Epithelial cell of esophagus (primary cell): ENCODE data around the gene BATF2.
"Not testable (repeated sequence)": the region's sequence is repeated elsewhere in the genome, so short reads cannot be mapped to it uniquely, and the experiment has no call there.

Experiments
- DNase-seq: peaks from one replicate; pipeline ENCODE4 v3.0.0; 2010; ENCODE audit warnings: low read depth
- H3K4me3 ChIP-seq: 2 replicates; pipeline ENCODE4 v1.5.1; 2011; ENCODE audit warnings: mild to moderate bottlenecking, low read length, control low read depth
- CTCF ChIP-seq: IDR thresholded peaks from 2 replicates; pipeline ENCODE4 v1.5.1; 2011; ENCODE audit warnings: low read depth, mild to moderate bottlenecking, low read length, control low read depth, inconsistent platforms; ENCODE audit not compliant: insufficient read depth; ENCODE audit errors: missing control alignments

The BATF2 gene

GRCh38 chr11:64987998-64988854 lies 8.5 kb downstream of the BATF2 start:
- no peak for TF ChIP-seq CTCF
- DNase-seq: no peak
- no peak overlapping the region for H3K4me3 ChIP-seq

- H3K4me3 ChIP-seq, DNase-seq: not testable (repeated sequence)
These were observed 13.4 kb downstream of the BATF2 start for GRCh38 chr11:64983339-64983738.

- DNase-seq: no peak
- H3K4me3 ChIP-seq: no peak overlapping the region
- TF ChIP-seq CTCF: no peak
These were observed 20.1 kb downstream of the BATF2 start for GRCh38 chr11:64976651-64977050.

- H3K4me3 ChIP-seq: no peak overlapping the region
- DNase-seq: no peak
- TF ChIP-seq CTCF: no peak
These were observed 22.6 kb downstream of the BATF2 start for GRCh38 chr11:64974124-64974523.

GRCh38 chr11:64971421-64972233 lies 25.1 kb downstream of the BATF2 start, which contains the start of gene MAJIN:
MAJIN (minus strand) TSS chr11:64972108; CDS start chr11:64959405, 12,703 bp downstream.
- no peak for TF ChIP-seq CTCF
- peak; percentile 62 for DNase-seq
- peak within 1 kb of the TSS; percentile 24 for H3K4me3 ChIP-seq

- TF ChIP-seq CTCF: no peak
- H3K4me3 ChIP-seq: no peak overlapping the region
- DNase-seq: peak; percentile 98
These were observed 26.0 kb downstream of the BATF2 start for GRCh38 chr11:64970731-64971151.

- TF ChIP-seq CTCF: no peak
- no peak overlapping the region for H3K4me3 ChIP-seq
- DNase-seq: peak; percentile 93
These were observed 27.6 kb downstream of the BATF2 start for GRCh38 chr11:64969209-64969608.
